Activated CD4-positive, alpha-beta T cell treated with anti-CD3 and anti-CD28 coated beads for 36 hours (primary cell): ENCODE measurements around the gene SMIM14. TPM values are rescaled to one million over a fixed set of nuclear protein-coding genes. Genes with fewer than 3 reads are reported as not detected.

ENCODE experiments used
- ATAC-seq: fragments of 200-7000 bp; cut with Tn5 transposase; one replicate; pipeline ENCODE4 v1.10.0; 2021; ENCODE audit warnings: mild to moderate bottlenecking, moderate library complexity
- CTCF ChIA-PET: fragments of 350-600 bp; sonication (Branson Sonifier 250); formaldehyde crosslinking; loops from one replicate; lab custom pipeline; 2021; ENCODE audit warnings: antibody characterized with exemption; lab: Charles Lee
- POLR2A ChIA-PET: fragments of 350-600 bp; sonication (Branson Sonifier 250); formaldehyde crosslinking; loops from one replicate; lab custom pipeline; 2021; ENCODE audit warnings: antibody characterized with exemption, inconsistent platforms; lab: Charles Lee
- DNase-seq: peaks from one replicate; pipeline ENCODE4 v3.0.0-alpha.2; 2020
- H3K27ac Mint-ChIP-seq: one replicate; pipeline ENCODE4 v1.8.0; 2021; ENCODE audit warnings: mixed read lengths
- H3K27me3 Mint-ChIP-seq: one replicate; pipeline ENCODE4 v1.8.0; 2021; ENCODE audit warnings: mixed read lengths
- H3K36me3 Mint-ChIP-seq: one replicate; pipeline ENCODE4 v1.8.0; 2021; ENCODE audit warnings: low read depth, mixed read lengths
- H3K4me1 Mint-ChIP-seq: one replicate; pipeline ENCODE4 v1.8.0; 2021; ENCODE audit warnings: mixed read lengths
- H3K4me3 Mint-ChIP-seq: one replicate; pipeline ENCODE4 v1.8.0; 2021; ENCODE audit warnings: mild to moderate bottlenecking, moderate library complexity, mixed read lengths
- H3K9me3 Mint-ChIP-seq: one replicate; pipeline ENCODE4 v1.8.0; 2021; ENCODE audit warnings: low read depth, mixed read lengths
- intact Hi-C, 2 experiments: fragments of 100-400 bp; cut with DNase I in 1 of 2; cut with micrococcal nuclease in 1 of 2; formaldehyde crosslinking; loops; one replicate each; pipeline versions ENCODE4 v1.14.2 to v1.15.1; 2022 to 2024; cut with DNase I, micrococcal nuclease
- total RNA-seq, 2 experiments: library from RNA; stranded (reverse); gene quantifications; one replicate each; pipeline ENCODE4 v1.2.3, GENCODE V29; 2021

The SMIM14 gene
- total RNA-seq, 2 experiments from 2014 or later = 1.4 to 2.0 TPM

DNA sequence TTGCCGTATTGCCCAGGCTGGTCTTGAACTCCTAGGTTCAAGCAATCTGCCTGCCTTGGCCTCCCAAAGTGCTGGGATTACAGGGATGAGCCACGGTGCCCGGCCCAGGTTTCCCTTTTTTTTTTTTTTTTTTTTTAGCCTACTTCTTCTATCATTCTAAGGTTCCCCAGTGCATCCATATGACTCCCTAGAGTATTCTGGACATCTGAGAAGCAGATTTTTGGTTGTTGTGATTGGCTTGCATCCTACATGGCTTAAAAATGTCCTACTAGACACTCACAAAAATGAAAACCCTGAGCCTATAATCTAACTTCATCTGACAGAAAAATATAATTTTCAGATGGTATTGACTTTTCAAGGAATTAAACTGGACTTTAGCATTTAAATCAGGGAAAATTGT is 41.7 kb downstream of the SMIM14 start:
- Mint-ChIP-seq H3K4me1 (no peaks in the 10 kb centered on the region), H3K27ac (no peak overlapping the region), H3K36me3 (peaks cover 6% of the 10 kb centered on the region), H3K27me3 (no peaks in the 10 kb centered on the region), H3K9me3 (no peaks in the 10 kb centered on the region), H3K4me3 (no peak overlapping the region)
- intact Hi-C loops = no loop called here
- ChIA-PET POLR2A (interaction anchor here (0.6 kb wide), 1 partner anchor 28 kb away, joined by 7 read pairs; no protein-coding TSS in a partner anchor), CTCF (no interaction called here)
- ATAC-seq = no peak
- no peak for DNase-seq

DNA sequence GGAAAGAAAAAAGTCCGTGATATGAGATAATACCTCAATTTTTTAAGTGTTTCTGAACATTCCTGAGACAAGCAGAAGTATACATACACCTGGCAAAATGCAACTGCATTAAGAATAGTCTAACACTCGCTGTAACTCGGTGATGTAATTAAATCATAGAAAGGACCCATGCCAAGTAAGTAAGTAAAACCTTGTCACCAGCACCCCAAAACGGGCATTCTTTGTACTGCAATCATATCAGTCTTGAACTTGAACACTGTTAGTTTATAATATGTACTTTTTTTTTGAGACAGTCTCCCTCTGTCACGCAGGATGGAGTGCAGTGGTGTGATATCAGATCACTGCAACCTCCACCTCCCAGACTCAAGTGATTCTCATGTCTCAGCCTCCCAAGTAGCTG is 47.4 kb downstream of the SMIM14 start:
- Mint-ChIP-seq H3K36me3 (no peaks in the 10 kb centered on the region), H3K9me3 (no peaks in the 10 kb centered on the region), H3K27ac (no peak overlapping the region), H3K27me3 (no peaks in the 10 kb centered on the region), H3K4me1 (no peaks in the 10 kb centered on the region), H3K4me3 (no peak overlapping the region)
- ATAC-seq = no peak
- ChIA-PET CTCF (no interaction called here), POLR2A (no interaction called here)
- intact Hi-C loops = no loop called here
- no peak for DNase-seq

DNA sequence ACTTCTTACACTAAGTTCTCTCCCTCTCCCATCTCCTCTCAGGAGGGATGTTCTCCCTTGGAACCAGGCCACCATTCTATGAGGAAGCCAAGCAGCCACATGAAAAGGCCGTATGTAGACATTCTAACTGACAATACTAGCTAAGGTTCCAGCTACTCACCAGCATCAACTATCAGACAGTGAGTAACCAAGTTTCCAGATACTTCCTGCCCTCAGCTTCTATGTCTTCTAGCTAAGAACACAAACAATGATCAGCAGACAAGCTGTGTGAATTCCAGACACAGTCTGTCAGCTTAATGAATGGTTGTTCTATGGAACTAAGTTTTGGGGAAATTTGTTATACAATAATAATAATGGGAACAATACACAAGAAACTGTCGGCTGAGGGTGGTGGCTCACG is 50.8 kb downstream of the SMIM14 start:
- H3K27me3 Mint-ChIP-seq = no peaks in the 10 kb centered on the region
- intact Hi-C loops = no loop called here
- no peak overlapping the region for H3K27ac Mint-ChIP-seq
- CTCF ChIA-PET = interaction anchor here (0.5 to 0.7 kb wide), 2 partner anchors 118 to 191 kb away, joined by 4 read pairs; no protein-coding TSS in a partner anchor
- H3K36me3 Mint-ChIP-seq = no peaks in the 10 kb centered on the region
- no peak for DNase-seq
- ATAC-seq = no peak
- H3K4me3 Mint-ChIP-seq = no peak overlapping the region
- no peaks in the 10 kb centered on the region for H3K4me1 Mint-ChIP-seq
- POLR2A ChIA-PET = no interaction called here
- no peaks in the 10 kb centered on the region for H3K9me3 Mint-ChIP-seq

DNA sequence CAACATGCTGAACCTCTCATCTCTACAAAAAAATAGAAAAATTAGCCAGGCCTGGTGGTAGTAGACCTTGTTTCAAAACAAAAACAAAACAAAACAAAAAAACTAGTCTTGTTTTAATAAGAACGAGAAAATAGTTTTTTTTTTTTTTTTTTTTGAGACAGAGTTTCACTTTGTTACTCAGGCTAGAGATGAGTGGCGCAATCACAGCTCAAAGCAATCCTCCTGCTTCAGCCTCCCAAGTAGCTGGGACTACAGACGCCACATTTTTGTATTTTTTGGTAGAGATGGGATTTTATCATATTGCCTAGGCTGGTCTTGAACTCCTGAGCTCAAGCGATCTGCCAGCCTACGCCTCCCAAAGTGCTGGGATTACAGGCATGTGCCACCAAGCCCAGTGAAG is 63.7 kb downstream of the SMIM14 start:
- ChIA-PET POLR2A (interaction anchor here (0.7 kb wide), 1 partner anchor 497 kb away, joined by 5 read pairs; no protein-coding TSS in a partner anchor), CTCF (no interaction called here)
- no peaks in the 10 kb centered on the region for H3K36me3 Mint-ChIP-seq
- no peak overlapping the region for H3K27ac Mint-ChIP-seq
- no peaks in the 10 kb centered on the region for H3K27me3 Mint-ChIP-seq
- H3K9me3 Mint-ChIP-seq = no peaks in the 10 kb centered on the region
- DNase-seq (no peak), ATAC-seq (peak; percentile 30)
- H3K4me1 Mint-ChIP-seq = no peaks in the 10 kb centered on the region
- no peak overlapping the region for H3K4me3 Mint-ChIP-seq
- intact Hi-C loops = no loop called here

DNA sequence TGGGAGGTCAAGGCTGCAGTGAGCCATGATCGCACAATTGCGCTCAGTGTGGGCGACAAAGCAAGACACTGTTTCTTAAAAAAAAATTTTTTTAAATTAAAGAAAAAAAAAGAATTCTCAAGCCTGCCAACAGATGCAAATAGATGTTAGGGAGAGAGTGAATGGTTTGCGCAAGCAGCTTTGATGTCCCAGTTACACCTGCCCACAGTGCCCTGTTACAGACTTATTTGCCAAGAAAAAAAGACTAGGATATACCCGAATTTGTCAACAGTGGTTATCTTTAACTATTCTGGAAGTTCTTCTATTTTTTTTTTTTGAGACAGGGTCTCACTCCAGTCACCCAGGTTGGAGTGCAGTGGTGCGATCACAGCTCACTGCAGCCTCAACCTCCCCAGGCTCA is 67.2 kb downstream of the SMIM14 start:
- Mint-ChIP-seq H3K27me3 (no peaks in the 10 kb centered on the region), H3K36me3 (no peaks in the 10 kb centered on the region), H3K9me3 (no peaks in the 10 kb centered on the region), H3K4me1 (peaks cover 5% of the 10 kb centered on the region), H3K27ac (no peak overlapping the region), H3K4me3 (no peak overlapping the region)
- POLR2A ChIA-PET = no interaction called here
- ATAC-seq = no peak
- intact Hi-C loops = no loop called here
- CTCF ChIA-PET = no interaction called here
- DNase-seq = no peak

DNA sequence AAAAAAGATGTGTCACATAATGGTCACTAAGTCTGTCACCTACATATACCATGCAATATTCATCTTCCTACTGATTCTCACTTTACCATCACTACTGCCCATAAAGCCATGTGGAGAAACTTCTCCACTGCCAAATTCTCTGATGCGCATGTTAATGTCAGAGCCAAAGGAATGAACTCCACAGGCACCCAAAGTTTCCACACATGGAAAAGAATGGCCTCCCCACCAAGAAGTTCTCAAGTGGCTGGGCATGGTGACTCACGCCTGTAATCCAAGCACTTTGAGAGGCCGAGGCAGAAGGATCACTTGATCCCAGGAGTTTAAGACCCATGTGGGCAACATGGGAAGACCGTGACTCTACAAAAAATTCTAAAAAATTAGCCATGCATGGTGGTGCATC is 67.6 kb downstream of the SMIM14 start:
- no peak overlapping the region for H3K4me3 Mint-ChIP-seq
- H3K36me3 Mint-ChIP-seq = peaks cover 3% of the 10 kb centered on the region
- ATAC-seq = no peak
- intact Hi-C loops = no loop called here
- ChIA-PET CTCF (no interaction called here), POLR2A (no interaction called here)
- no peak for DNase-seq
- H3K27me3 Mint-ChIP-seq = no peaks in the 10 kb centered on the region
- H3K9me3 Mint-ChIP-seq = peaks cover 2% of the 10 kb centered on the region
- no peak overlapping the region for H3K27ac Mint-ChIP-seq
- peaks cover 5% of the 10 kb centered on the region for H3K4me1 Mint-ChIP-seq

DNA sequence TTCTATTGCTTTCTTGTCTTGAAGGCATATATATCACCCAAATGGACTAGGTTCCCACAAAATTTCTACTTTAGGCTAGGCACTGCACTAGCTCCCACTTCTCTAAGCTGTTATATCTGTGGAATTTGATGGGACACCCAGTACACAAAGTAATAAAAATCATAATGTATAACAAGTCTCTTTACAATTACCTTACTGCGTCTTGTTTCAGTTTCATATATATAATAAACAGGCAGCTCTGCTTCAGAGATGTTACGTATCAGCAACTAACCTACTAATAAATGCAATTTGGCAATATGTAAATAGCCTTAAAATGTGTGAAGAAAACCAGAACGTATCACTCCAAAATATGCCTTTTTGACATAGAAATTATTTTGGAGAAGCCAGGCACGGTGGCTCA is 69.5 kb downstream of the SMIM14 start:
- H3K27me3 Mint-ChIP-seq = no peaks in the 10 kb centered on the region
- intact Hi-C loops = no loop called here
- no peak for DNase-seq
- H3K36me3 Mint-ChIP-seq = peaks cover 4% of the 10 kb centered on the region
- no peak overlapping the region for H3K4me3 Mint-ChIP-seq
- H3K9me3 Mint-ChIP-seq = peaks cover 5% of the 10 kb centered on the region
- H3K27ac Mint-ChIP-seq = no peak overlapping the region
- ChIA-PET POLR2A (interaction anchor here (0.6 kb wide), 3 partner anchors 90 to 315 kb away, joined by 3 to 6 read pairs (median 6); no protein-coding TSS in a partner anchor), CTCF (no interaction called here)
- ATAC-seq = no peak
- H3K4me1 Mint-ChIP-seq = peaks cover 5% of the 10 kb centered on the region

DNA sequence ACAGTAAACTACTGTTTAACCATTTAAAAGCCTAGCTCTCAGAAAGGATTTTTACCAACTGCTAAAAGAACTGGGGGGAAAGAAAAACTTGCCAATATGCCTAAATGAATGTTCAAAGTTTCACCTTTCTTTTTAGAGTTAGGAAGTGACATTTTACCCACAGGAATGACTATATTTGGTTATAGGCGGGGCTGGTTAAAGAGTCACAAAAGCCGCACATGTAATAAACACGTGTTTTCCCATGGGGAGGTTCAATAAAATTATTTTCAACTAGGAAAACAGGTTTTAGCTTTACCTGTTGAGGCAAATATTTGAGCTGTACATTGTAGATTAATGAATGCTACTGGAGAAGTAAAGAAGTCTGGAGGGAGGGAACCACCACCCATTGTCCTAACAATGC is 69.9 kb downstream of the SMIM14 start:
- ChIA-PET CTCF (no interaction called here), POLR2A (no interaction called here)
- Mint-ChIP-seq H3K27ac (no peak overlapping the region), H3K36me3 (peaks cover 4% of the 10 kb centered on the region), H3K4me3 (no peak overlapping the region), H3K9me3 (peaks cover 5% of the 10 kb centered on the region), H3K27me3 (no peaks in the 10 kb centered on the region), H3K4me1 (peaks cover 5% of the 10 kb centered on the region)
- intact Hi-C loops = no loop called here
- DNase-seq (no peak), ATAC-seq (peak; percentile 51)

DNA sequence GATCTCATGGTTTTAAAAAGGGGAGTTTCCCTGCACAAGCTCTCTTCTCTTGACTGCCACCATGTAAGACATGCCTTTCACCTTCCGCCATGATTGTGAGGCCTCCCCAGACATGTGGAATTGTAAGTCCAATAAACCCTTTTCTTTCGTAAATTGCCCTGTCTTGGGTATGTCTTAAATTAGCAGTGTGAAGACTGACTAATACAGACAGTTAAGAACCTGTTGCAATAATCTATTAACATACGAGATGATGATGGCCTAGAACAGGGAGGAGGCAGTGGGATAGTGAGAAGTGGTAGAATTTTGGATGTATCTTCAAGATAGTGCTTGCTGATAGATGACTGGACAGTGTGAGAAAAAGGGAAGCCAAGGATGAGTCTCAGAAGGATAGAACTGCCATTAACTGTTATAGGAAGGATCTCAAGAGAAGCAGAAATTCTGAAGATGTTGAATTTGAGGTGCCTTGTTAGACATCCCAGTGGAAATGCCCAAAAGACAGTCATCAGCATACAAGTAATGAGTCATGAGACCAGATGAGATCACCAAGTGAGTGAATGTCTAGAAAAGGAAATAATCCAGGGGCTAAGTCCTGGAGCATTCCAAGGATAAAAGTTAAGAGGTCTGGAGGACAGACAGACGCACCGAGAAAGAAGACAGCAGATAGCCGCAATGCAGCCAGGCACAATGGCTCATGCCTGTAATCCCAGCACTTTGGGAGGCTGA is 72.6 kb downstream of the SMIM14 start:
- POLR2A ChIA-PET = no interaction called here
- intact Hi-C loops = no loop called here

DNA sequence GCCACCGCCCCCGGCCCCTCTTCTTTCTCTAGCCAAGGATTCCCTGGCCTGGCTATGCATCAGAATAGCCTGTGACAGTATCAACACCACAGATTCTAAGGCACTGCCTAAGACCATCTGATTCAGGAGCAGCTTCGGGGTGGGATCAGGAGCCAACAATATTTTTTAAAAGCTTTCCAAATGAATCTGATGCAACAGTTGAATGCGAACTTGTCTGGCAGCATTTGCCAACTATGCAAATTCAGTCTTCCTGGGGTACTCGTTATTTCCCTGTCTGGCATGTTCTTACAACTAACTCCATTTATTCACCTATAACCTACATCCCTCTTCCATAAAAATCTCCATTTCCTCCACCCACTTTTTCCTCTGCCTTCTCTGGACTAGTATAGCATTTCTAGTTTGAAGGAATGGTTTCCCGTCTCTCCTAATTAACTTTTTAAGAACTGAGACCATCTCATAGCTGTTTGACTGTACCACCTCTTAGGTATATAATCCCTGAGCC is 75.3 kb downstream of the SMIM14 start:
- Mint-ChIP-seq H3K4me1 (peaks cover 2% of the 10 kb centered on the region), H3K36me3 (peaks cover 4% of the 10 kb centered on the region), H3K9me3 (peaks cover 5% of the 10 kb centered on the region), H3K27me3 (no peaks in the 10 kb centered on the region), H3K27ac (no peak overlapping the region), H3K4me3 (no peak overlapping the region)
- ATAC-seq (no peak), DNase-seq (no peak)
- intact Hi-C loops = no loop called here
- CTCF ChIA-PET = interaction anchor here (0.6 kb wide), 1 partner anchor 1010 kb away, joined by 4 read pairs; no protein-coding TSS in a partner anchor
- POLR2A ChIA-PET = no interaction called here

More for the DNA sequence above, 72.6 kb downstream of the SMIM14 start:
- Mint-ChIP-seq H3K9me3 (peaks cover 5% of the 10 kb centered on the region), H3K4me3 (no peak overlapping the region), H3K4me1 (peaks cover 5% of the 10 kb centered on the region), H3K27ac (no peak overlapping the region), H3K27me3 (no peaks in the 10 kb centered on the region), H3K36me3 (peaks cover 4% of the 10 kb centered on the region)
- DNase-seq = no peak
- CTCF ChIA-PET = no interaction called here
- ATAC-seq = no peak

DNA sequence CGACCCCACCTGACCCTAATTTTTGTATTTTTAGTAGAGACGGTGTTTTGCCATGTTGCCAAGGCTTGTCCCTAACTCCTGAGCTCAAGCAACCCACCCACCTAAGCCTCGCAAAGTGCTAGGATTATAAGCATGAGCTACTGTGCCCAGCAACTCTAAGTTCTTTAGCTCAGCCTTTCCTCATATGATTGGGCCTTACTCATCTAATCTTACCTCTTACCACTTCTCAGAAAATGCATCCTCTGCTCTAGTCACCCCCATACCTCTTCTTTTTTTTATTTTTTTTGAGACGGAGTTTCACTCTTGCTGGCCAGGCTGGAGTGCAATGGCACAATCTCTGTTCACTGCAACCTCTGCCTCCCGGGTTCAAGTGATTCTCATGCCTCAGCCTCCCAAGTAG is 75.9 kb downstream of the SMIM14 start:
- ChIA-PET POLR2A (no interaction called here), CTCF (interaction anchor here (0.6 to 0.8 kb wide), 2 partner anchors 10 to 1010 kb away, joined by 3 to 4 read pairs; no protein-coding TSS in a partner anchor)
- H3K4me1 Mint-ChIP-seq = no peaks in the 10 kb centered on the region
- H3K4me3 Mint-ChIP-seq = no peak overlapping the region
- peaks cover 4% of the 10 kb centered on the region for H3K36me3 Mint-ChIP-seq
- intact Hi-C loops = no loop called here
- ATAC-seq (peak; percentile 42), DNase-seq (no peak)
- H3K27me3 Mint-ChIP-seq = no peaks in the 10 kb centered on the region
- no peak overlapping the region for H3K27ac Mint-ChIP-seq
- peaks cover 5% of the 10 kb centered on the region for H3K9me3 Mint-ChIP-seq

DNA sequence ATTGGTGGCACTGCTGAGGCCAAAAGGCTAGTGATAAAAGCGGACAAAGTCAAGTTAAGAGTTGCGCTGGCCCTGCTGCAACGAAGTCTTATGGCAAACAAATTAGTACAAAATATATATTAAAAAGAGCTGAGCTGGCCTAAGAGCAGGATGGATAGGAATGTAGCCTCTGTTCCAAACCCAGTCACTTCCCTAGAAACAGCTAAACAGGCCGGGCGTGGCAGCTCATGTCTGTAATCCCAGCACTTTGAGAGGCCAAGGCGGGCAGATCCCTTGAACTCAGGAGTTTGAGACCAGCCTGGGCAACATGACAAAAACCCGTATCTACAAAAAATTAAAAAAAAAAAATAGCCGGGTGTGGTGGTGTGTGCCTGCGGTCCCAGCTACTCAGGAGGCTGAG is 79.0 kb downstream of the SMIM14 start:
- no peaks in the 10 kb centered on the region for H3K9me3 Mint-ChIP-seq
- no peak for DNase-seq
- H3K36me3 Mint-ChIP-seq = peaks cover 3% of the 10 kb centered on the region
- intact Hi-C loops = no loop called here
- ChIA-PET POLR2A (no interaction called here), CTCF (no interaction called here)
- H3K27me3 Mint-ChIP-seq = no peaks in the 10 kb centered on the region
- H3K4me3 Mint-ChIP-seq = no peak overlapping the region
- H3K27ac Mint-ChIP-seq = no peak overlapping the region
- no peaks in the 10 kb centered on the region for H3K4me1 Mint-ChIP-seq
- no peak for ATAC-seq
